WERI-Rb-1 (cell line): Measurements from ENCODE around the gene HP1BP3.

Experiments used
- DNase-seq: peaks from one replicate; pipeline ENCODE4 v3.0.0-alpha.2; 2020
- H3K27ac ChIP-seq: fragments of 250-450 bp; sonication (Bioruptor Pico); 2 replicates; pipeline ENCODE4 v1.5.1; 2020; ENCODE audit warnings: mild to moderate bottlenecking, moderate library complexity
- H3K27me3 ChIP-seq: fragments of 250-450 bp; sonication (Bioruptor Pico); 2 replicates; pipeline ENCODE4 v1.5.1; 2021; ENCODE audit warnings: mild to moderate bottlenecking, low read depth, moderate library complexity; ENCODE audit not compliant: insufficient read depth, severe bottlenecking
- H3K36me3 ChIP-seq: fragments of 250-450 bp; sonication (Bioruptor Pico); 2 replicates; pipeline ENCODE4 v1.5.1; 2020; ENCODE audit warnings: mild to moderate bottlenecking, moderate library complexity
- H3K4me3 ChIP-seq: 2 replicates; pipeline ENCODE4 v1.5.1; 2011; ENCODE audit warnings: low read depth, mild to moderate bottlenecking, control low read depth, low read length
- H3K9me3 ChIP-seq: fragments of 250-450 bp; sonication (Bioruptor Pico); 2 replicates; pipeline ENCODE4 v1.5.1; 2021; ENCODE audit warnings: mild to moderate bottlenecking, moderate library complexity; ENCODE audit not compliant: severe bottlenecking
- CTCF ChIP-seq: IDR thresholded peaks from 2 replicates; pipeline ENCODE4 v1.5.1; 2011; ENCODE audit warnings: low read depth, mild to moderate bottlenecking, control low read depth, inconsistent platforms, low read length

HP1BP3 gene

GRCh38 chr1:20724364-20725188 is 62.5 kb downstream of the HP1BP3 start:
- H3K4me3 ChIP-seq: no peak overlapping the region
- H3K27ac ChIP-seq: no peak overlapping the region
- TF ChIP-seq CTCF: no peak
- no peaks in the 10 kb centered on the region for H3K36me3 ChIP-seq
- H3K9me3 ChIP-seq: no peaks in the 10 kb centered on the region
- DNase-seq: no peak
- H3K27me3 ChIP-seq: no peaks in the 10 kb centered on the region

DNA sequence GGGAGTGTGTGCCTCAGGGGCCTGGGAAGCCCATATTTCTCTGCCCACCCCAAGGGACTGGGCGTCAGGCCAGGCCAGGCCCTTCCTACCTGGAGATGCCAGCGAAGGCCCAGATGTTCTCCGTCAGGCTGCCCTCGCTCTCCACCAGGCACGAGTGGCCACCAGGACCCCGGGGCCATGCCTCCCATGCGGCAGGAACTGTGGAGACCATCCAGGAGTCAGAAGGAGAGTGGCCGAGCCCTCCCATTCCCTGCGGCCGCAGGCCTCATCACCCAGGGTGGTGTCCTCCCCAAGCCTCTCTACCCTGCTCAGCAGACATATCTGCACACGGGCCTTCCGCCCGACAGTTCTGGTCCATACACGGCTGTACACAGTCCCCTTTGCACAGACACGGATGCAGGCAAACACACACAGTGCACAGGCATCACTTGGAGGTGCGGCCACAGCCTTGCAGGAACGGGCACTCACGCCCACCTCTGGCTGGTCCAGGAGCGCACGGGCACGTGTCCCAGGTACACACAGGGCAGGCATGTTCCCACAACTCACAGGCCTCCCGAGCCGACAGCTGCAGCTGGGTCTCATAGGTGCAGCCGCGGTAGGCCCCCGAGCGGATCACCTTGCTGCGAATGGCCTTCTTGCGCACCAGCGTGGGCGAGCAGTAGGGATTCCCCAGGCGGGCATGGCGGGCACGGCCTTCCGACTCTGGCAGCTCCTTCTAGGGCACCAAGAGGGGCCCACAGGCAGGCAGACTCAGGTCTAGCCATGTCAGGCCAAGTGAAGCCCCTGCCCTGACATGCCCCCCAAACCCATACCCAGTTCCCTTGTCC is 63.4 kb downstream of the HP1BP3 start:
- DNase-seq: no peak
- H3K9me3 ChIP-seq: no peaks in the 10 kb centered on the region

GRCh38 chr1:20723159-20723536 is 64.0 kb downstream of the HP1BP3 start:
- Histone ChIP-seq H3K27me3 (no peaks in the 10 kb centered on the region), H3K9me3 (no peaks in the 10 kb centered on the region), H3K4me3 (no peak overlapping the region), H3K36me3 (no peaks in the 10 kb centered on the region), H3K27ac (peak overlapping the region; percentile 61)
- no peak for TF ChIP-seq CTCF
- peak; percentile 63 for DNase-seq

More for the DNA sequence above, 63.4 kb downstream of the HP1BP3 start:
- no peak overlapping the region for H3K4me3 ChIP-seq
- TF ChIP-seq CTCF: no peak
- no peaks in the 10 kb centered on the region for H3K27me3 ChIP-seq
- no peaks in the 10 kb centered on the region for H3K36me3 ChIP-seq
- H3K27ac ChIP-seq: peak overlapping the region; percentile 31

GRCh38 chr1:20721117-20722061 is 65.7 kb downstream of the HP1BP3 start:
- no peaks in the 10 kb centered on the region for H3K36me3 ChIP-seq
- H3K4me3 ChIP-seq: no peak overlapping the region
- no peak for DNase-seq
- no peak for TF ChIP-seq CTCF
- no peak overlapping the region for H3K27ac ChIP-seq
- H3K27me3 ChIP-seq: no peaks in the 10 kb centered on the region
- no peaks in the 10 kb centered on the region for H3K9me3 ChIP-seq

DNA sequence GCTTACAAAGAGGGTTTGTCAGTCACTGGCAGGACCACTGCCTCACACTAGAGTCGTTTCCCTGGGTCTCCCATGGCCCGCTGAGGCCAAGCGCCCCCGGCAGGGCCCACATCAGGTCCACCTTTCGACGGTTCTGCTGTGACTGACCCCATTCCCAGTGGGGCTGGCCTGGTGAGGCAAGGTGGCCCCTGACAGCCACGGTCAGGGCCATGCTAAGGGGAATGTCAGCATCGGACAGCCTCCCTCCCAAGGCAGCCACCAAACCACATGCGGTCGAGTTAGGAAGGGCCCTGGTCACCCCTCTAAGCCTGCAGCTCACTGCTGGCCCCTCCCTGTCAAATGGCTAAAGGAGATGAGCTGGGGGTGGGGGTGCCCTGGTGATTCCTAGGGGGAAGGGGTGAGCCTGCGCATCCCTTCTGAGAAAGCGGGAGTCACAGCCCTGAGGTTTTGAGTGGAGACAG is 66.4 kb downstream of the HP1BP3 start:
- Histone ChIP-seq H3K4me3 (no peak overlapping the region), H3K9me3 (no peaks in the 10 kb centered on the region), H3K36me3 (no peaks in the 10 kb centered on the region), H3K27ac (no peak overlapping the region), H3K27me3 (no peaks in the 10 kb centered on the region)
- no peak for DNase-seq
- no peak for TF ChIP-seq CTCF
